Measurements from ENCODE around the gene SRGAP2C.
"Not testable (repeated sequence)": the region's sequence is repeated elsewhere in the genome, so short reads cannot be mapped to it uniquely, and the experiment has no call there.

SRGAP2C gene

GRCh38 chr1:121385162-121385561 is 200.4 kb downstream of the SRGAP2C start:
- not testable (repeated sequence) for H3K4me3 ChIP-seq (ENCODE audit: low read length); H3K27me3 ChIP-seq (ENCODE audit: control insufficient read depth, insufficient read depth, low read length); H3K9me3 ChIP-seq (ENCODE audit: control insufficient read depth, low read depth, low read length); H3K36me3 ChIP-seq (ENCODE audit: control insufficient read depth, low read depth, low read length); H3K27ac ChIP-seq (ENCODE audit: low read length); H3K4me1 ChIP-seq (ENCODE audit: control insufficient read depth, low read depth, low read length); H3K9ac ChIP-seq (ENCODE audit: low read length)

DNA sequence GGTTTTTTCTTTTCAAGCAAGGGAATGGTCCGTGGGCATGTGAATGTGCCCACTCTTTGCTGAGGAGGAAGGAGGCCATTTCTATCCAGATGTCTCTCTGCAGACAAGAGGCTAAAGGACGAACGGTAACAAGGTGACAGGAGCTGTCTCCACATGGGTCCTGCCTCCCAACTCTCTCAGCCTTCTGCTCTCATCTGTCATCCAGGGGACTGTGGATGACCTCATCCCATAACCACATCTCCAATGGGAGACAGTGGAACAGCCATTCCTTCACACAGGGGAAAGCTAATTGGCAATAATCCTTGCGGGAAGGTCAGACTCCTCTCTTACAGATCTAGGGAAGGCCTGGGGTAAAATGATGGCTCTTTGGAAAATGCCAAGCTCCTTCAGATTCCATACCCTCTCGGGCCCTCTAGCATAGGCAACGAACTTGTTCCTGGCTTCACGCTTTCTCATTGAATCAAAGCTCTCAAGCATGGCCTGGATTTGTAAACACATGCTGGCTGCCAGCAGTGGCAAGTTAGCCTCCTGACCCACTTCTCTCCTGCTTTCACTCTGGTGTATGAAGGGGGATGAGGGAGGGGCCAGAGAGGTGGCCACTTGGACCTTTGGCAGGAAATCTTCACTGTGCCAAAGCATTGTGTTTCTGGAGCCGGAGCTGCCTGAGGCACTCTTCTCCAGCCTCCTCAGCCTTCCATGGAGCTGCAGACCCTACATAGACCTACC is 201.0 kb downstream of the SRGAP2C start:
- not testable (repeated sequence) for H3K27ac ChIP-seq (ENCODE audit: low read length); H3K4me3 ChIP-seq (ENCODE audit: low read length); H3K9ac ChIP-seq (ENCODE audit: low read length); H3K27me3 ChIP-seq (ENCODE audit: control insufficient read depth, insufficient read depth, low read length); H3K9me3 ChIP-seq (ENCODE audit: control insufficient read depth, low read depth, low read length); H3K4me1 ChIP-seq (ENCODE audit: control insufficient read depth, low read depth, low read length); H3K36me3 ChIP-seq (ENCODE audit: control insufficient read depth, low read depth, low read length)

- H3K9ac ChIP-seq (ENCODE audit: low read length); H3K27ac ChIP-seq (ENCODE audit: low read length); H3K4me1 ChIP-seq (ENCODE audit: control insufficient read depth, low read depth, low read length); H3K4me3 ChIP-seq (ENCODE audit: low read length); H3K27me3 ChIP-seq (ENCODE audit: control insufficient read depth, insufficient read depth, low read length); H3K9me3 ChIP-seq (ENCODE audit: control insufficient read depth, low read depth, low read length); H3K36me3 ChIP-seq (ENCODE audit: control insufficient read depth, low read depth, low read length): not testable (repeated sequence)
Observed at GRCh38 chr1:121386319-121386948, 201.7 kb downstream of the SRGAP2C start.

DNA sequence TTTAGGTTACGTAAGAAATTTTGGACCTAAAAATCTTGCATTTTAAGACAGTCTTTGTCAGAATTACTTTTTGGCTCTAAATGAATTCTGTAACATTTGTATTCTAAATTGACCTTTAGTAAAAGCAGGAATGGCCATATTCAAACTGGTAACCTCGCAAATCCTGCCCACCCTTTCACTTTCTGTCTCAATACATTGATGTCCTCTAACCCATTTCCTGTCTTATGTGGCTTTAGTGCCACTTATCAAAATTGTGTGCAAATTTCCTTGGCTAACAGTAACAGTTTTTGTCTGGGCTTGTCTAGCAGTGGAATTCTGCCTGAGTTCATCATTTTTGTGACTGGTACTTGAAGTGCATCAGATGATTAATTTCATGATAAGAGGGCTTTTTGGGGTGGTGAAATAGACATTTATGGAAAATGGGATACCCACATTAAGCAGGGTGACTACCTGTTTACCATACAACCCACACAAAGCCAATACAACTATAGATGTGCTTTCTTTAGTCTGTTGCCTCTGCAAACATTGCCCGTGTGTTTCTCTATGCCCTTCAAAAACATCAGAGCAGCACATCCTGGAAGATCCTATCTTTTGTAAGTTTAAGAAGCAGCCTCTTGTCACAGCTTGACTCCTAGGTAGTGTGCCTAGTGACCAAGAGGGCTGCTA is 205.3 kb downstream of the SRGAP2C start:
- H3K36me3 ChIP-seq (ENCODE audit: control insufficient read depth, low read depth, low read length); H3K27ac ChIP-seq (ENCODE audit: low read length); H3K9ac ChIP-seq (ENCODE audit: low read length); H3K4me1 ChIP-seq (ENCODE audit: control insufficient read depth, low read depth, low read length); H3K9me3 ChIP-seq (ENCODE audit: control insufficient read depth, low read depth, low read length); H3K27me3 ChIP-seq (ENCODE audit: control insufficient read depth, insufficient read depth, low read length); H3K4me3 ChIP-seq (ENCODE audit: low read length): not testable (repeated sequence)

GRCh38 chr1:121392130-121392529 is 207.4 kb downstream of the SRGAP2C start:
- H3K27ac ChIP-seq (ENCODE audit: low read length); H3K36me3 ChIP-seq (ENCODE audit: control insufficient read depth, low read depth, low read length); H3K9me3 ChIP-seq (ENCODE audit: control insufficient read depth, low read depth, low read length); H3K27me3 ChIP-seq (ENCODE audit: control insufficient read depth, insufficient read depth, low read length); H3K4me1 ChIP-seq (ENCODE audit: control insufficient read depth, low read depth, low read length); H3K4me3 ChIP-seq (ENCODE audit: low read length); H3K9ac ChIP-seq (ENCODE audit: low read length): not testable (repeated sequence)

GRCh38 chr1:121395718-121396201 is 211.0 kb downstream of the SRGAP2C start:
- H3K27me3 ChIP-seq (ENCODE audit: control insufficient read depth, insufficient read depth, low read length) = peaks cover 12% of the 10 kb centered on the region
- H3K4me1 ChIP-seq (ENCODE audit: control insufficient read depth, low read depth, low read length); H3K9ac ChIP-seq (ENCODE audit: low read length); H3K9me3 ChIP-seq (ENCODE audit: control insufficient read depth, low read depth, low read length); H3K27ac ChIP-seq (ENCODE audit: low read length); H3K36me3 ChIP-seq (ENCODE audit: control insufficient read depth, low read depth, low read length): not testable (repeated sequence)
- H3K4me3 ChIP-seq (ENCODE audit: low read length) = peak overlapping the region; percentile 17

GRCh38 chr1:121396335-121397081 is 211.7 kb downstream of the SRGAP2C start:
- H3K9me3 ChIP-seq (ENCODE audit: control insufficient read depth, low read depth, low read length); H3K36me3 ChIP-seq (ENCODE audit: control insufficient read depth, low read depth, low read length); H3K9ac ChIP-seq (ENCODE audit: low read length); H3K27ac ChIP-seq (ENCODE audit: low read length); H3K4me1 ChIP-seq (ENCODE audit: control insufficient read depth, low read depth, low read length): not testable (repeated sequence)
- Histone ChIP-seq H3K4me3 (ENCODE audit: low read length) (peak overlapping the region; percentile 44), H3K27me3 (ENCODE audit: control insufficient read depth, insufficient read depth, low read length) (peaks cover 12% of the 10 kb centered on the region)

- not testable (repeated sequence) for H3K36me3 ChIP-seq (ENCODE audit: control insufficient read depth, low read depth, low read length); H3K9me3 ChIP-seq (ENCODE audit: control insufficient read depth, low read depth, low read length); H3K27ac ChIP-seq (ENCODE audit: low read length); H3K4me1 ChIP-seq (ENCODE audit: control insufficient read depth, low read depth, low read length); H3K9ac ChIP-seq (ENCODE audit: low read length)
- peak overlapping the region; percentile 44 for H3K4me3 ChIP-seq (ENCODE audit: low read length)
- H3K27me3 ChIP-seq (ENCODE audit: control insufficient read depth, insufficient read depth, low read length) = peaks cover 12% of the 10 kb centered on the region
Observed at GRCh38 chr1:121397101-121397500, 212.3 kb downstream of the SRGAP2C start.

DNA sequence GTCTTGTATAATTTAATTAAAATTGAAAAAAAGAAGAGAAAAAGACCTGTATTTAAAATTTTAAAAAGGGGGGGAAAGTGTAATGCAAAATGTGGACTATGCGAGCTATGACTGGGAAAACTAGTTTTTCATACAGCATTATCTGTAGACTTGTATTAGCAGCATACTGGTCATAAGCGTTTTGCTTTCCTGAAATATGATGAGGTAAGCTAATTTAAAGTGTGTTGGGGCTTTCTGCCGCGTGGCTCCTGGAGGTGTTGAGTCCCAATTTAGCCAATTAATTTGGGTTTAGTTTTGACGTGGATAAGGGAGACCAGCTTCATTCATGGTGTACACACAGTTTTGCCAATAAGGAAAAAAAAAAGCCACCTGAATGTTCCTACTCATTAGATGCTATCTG is 214.4 kb downstream of the SRGAP2C start:
- not testable (repeated sequence) for H3K9ac ChIP-seq (ENCODE audit: low read length); H3K9me3 ChIP-seq (ENCODE audit: control insufficient read depth, low read depth, low read length); H3K4me3 ChIP-seq (ENCODE audit: low read length); H3K4me1 ChIP-seq (ENCODE audit: control insufficient read depth, low read depth, low read length); H3K27ac ChIP-seq (ENCODE audit: low read length); H3K36me3 ChIP-seq (ENCODE audit: control insufficient read depth, low read depth, low read length)
- peaks cover 12% of the 10 kb centered on the region for H3K27me3 ChIP-seq (ENCODE audit: control insufficient read depth, insufficient read depth, low read length)

DNA sequence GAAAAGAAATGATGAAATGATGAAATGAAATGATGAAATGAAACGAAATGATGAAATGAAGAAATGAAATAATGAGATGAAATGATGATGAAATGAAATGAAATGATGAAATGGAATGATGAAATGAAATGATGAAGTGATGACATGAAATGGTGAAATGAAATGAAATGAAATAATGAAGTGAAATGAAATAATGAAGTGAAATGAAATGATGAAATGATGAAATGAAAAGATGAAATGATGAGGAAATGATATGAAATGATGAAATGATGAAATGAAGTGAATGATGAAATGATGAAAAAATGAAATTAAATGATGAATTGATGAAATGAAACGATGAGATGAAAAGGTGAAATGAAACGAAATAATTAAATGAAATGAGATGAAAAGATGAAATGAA is 215.3 kb downstream of the SRGAP2C start:
- not testable (repeated sequence) for H3K27ac ChIP-seq (ENCODE audit: low read length); H3K4me1 ChIP-seq (ENCODE audit: control insufficient read depth, low read depth, low read length); H3K4me3 ChIP-seq (ENCODE audit: low read length); H3K9me3 ChIP-seq (ENCODE audit: control insufficient read depth, low read depth, low read length); H3K36me3 ChIP-seq (ENCODE audit: control insufficient read depth, low read depth, low read length); H3K9ac ChIP-seq (ENCODE audit: low read length)
- H3K27me3 ChIP-seq (ENCODE audit: control insufficient read depth, insufficient read depth, low read length) = peaks cover 12% of the 10 kb centered on the region

GRCh38 chr1:121400541-121401310 is 216.0 kb downstream of the SRGAP2C start:
- Histone ChIP-seq H3K27me3 (ENCODE audit: control insufficient read depth, insufficient read depth, low read length) (peaks cover 12% of the 10 kb centered on the region), H3K4me3 (ENCODE audit: low read length) (peak overlapping the region; percentile 52)
- H3K36me3 ChIP-seq (ENCODE audit: control insufficient read depth, low read depth, low read length); H3K27ac ChIP-seq (ENCODE audit: low read length); H3K9ac ChIP-seq (ENCODE audit: low read length); H3K4me1 ChIP-seq (ENCODE audit: control insufficient read depth, low read depth, low read length); H3K9me3 ChIP-seq (ENCODE audit: control insufficient read depth, low read depth, low read length): not testable (repeated sequence)

Measured in iPS-18a (cell line).